Heart left ventricle (tissue), 16 donors: Measurements from ENCODE around the gene WDR77. TPM values are rescaled to one million over a fixed set of nuclear protein-coding genes. Genes with fewer than 3 reads are reported as not detected.

Source experiments
- ATAC-seq, 4 donors: fragments of 200-7000 bp; cut with Tn5 transposase; one replicate each; pipeline ENCODE4 v1.9.1; 2020 to 2022; ENCODE audit warnings: moderate library complexity in 4 of 4, mild to moderate bottlenecking in 3 of 4, moderate number of reproducible peaks in 1 of 4
- DNase-seq, 5 donors: peaks; one replicate each; pipeline ENCODE4 v3.0.0-alpha.2; 2020
- H3K27ac ChIP-seq, 12 donors: fragments of 200-600 bp; sonication (generic) in 4 of 12; one replicate each; pipeline versions ENCODE4 v1.5.0 to v1.8.0; 2016 to 2022; ENCODE audit warnings: mild to moderate bottlenecking in 2 of 12
- H3K27me3 ChIP-seq, 9 donors: fragments of 200-600 bp; sonication (generic) in 2 of 9; one replicate each; pipeline versions ENCODE4 v1.5.1 to v1.8.0; 2016 to 2022; ENCODE audit warnings: mild to moderate bottlenecking in 3 of 9
- H3K36me3 ChIP-seq, 9 donors: fragments of 200-600 bp; sonication (generic) in 2 of 9; one replicate each; pipeline versions ENCODE4 v1.5.0 to v1.8.0; 2018 to 2022; ENCODE audit warnings: mild to moderate bottlenecking in 2 of 9
- H3K4me1 ChIP-seq, 12 donors: fragments of 200-600 bp; sonication (generic) in 4 of 12; one replicate each; pipeline versions ENCODE4 v1.5.0 to v1.8.0; 2016 to 2022; ENCODE audit warnings: mild to moderate bottlenecking in 3 of 12
- H3K4me3 ChIP-seq, 12 donors: fragments of 200-600 bp; sonication (generic) in 4 of 12; one replicate each; pipeline versions ENCODE4 v1.5.0 to v1.8.0; 2017 to 2022; ENCODE audit warnings: mild to moderate bottlenecking in 9 of 12, moderate library complexity in 4 of 12
- H3K9me3 ChIP-seq, 12 donors: fragments of 200-600 bp; sonication (generic) in 4 of 12; one replicate each; pipeline versions ENCODE4 v1.5.0 to v1.8.0; 2016 to 2022; ENCODE audit warnings: mild to moderate bottlenecking in 1 of 12
- CTCF ChIP-seq, 12 donors: fragments of 200-600 bp; sonication (generic) in 4 of 12; IDR thresholded peaks; one replicate each; pipeline versions ENCODE4 v1.5.0 to v1.8.0; 2018 to 2022; ENCODE audit warnings: antibody characterized with exemption in 12 of 12, mild to moderate bottlenecking in 5 of 12
- POLR2A ChIP-seq, 2 donors: fragments of 450-650 bp; IDR thresholded peaks; one replicate each; pipeline ENCODE4 v1.6.1; 2017; ENCODE audit warnings: antibody characterized with exemption in 2 of 2, mild to moderate bottlenecking in 2 of 2, moderate library complexity in 2 of 2
- WGBS, 4 donors: extraction: QIAGEN DNeasy Blood & Tissue Kit in 2 of 4; methylation state at CpG; one replicate each; pipeline versions ENCODE4 v1.1.5 to v1.1.7; 2013 to 2018; 5-methylcytosine and 5-hydroxymethylcytosine counted together
- intact Hi-C, 10 donors: fragments of 100-400 bp; cut with DNase I; formaldehyde crosslinking; loops; one replicate each; pipeline versions ENCODE4 v1.11.1 to v1.14.2; 2022
- polyA plus RNA-seq, 2 donors: library from polyadenylated mRNA; stranded (reverse); fragments of 200-250 nt; gene quantifications; one replicate each; pipeline ENCODE4 v1.2.3, GENCODE V29; 2013
- total RNA-seq, 9 donors: library from RNA; depleted of rRNA in 2 of 9; stranded (reverse); fragments of >200 nt in 2 of 9; fragmentation: NEBNext Ultra II Directional in 3 of 9; extraction: Animal tissue kit (Norgen Biotek cat#: 25700) in 3 of 9; gene quantifications; one replicate each; pipeline versions ENCODE4 v1.1.0 to v1.2.4, GENCODE V29; 2016 to 2023
- donor health status: ischemic (EF 13 %, LVEDD 7.1; RV severe dilation, severe dysfunction).
- donor health status: healthy with polysubstance abuse.
- donor health status: DM: no; HTN: yes; CAD: no.
- donor health status: DM: no; HTN: no; CAD: no.
- donor health status: ischemic (EF 25% LVEDD 6.9; RV normal size, moderate dysfunction).
- donor health status: ischemic (EF 25% LVEDD 5.7; RV mildly dilated, moderate dysfunction).
- donor health status: healthy.
- donor health status: DM: yes; HTN: yes; CAD: no.
- donor health status: ischemic (EF 35%, LVEDD 5.7; RV mildly dilated, moderate dysfunction).
- donor health status: nonischemic (EF 11% LVEDD 7.7; RV severe dilation, severe dysfunction).
- donor health status: DM: yes; HTN: yes; CAD: no.
- donor health status: PGD.
- donor health status: ischemic (EF 29% LVEDD 5.4; RV normal size, mild dysfunction).
- donor health status: nonischemic (EF 23%, LVEDD 6.1; RV moderate dilation, normal function).

WDR77 gene
- total and polyA plus RNA-seq, 11 donors, result 25.6 to 64.3 (median 34.0) TPM

GRCh38 chr1:111491070-111491469, 42.0 kb upstream of the WDR77 start:
- no peak for DNase-seq
- Histone ChIP-seq H3K27ac (peak overlapping the region in 2 of 12 donors; percentile 43 to 92), H3K9me3 (peaks cover 0 to 4% (median 0%) of the 10 kb centered on the region in 12 donors), H3K4me3 (no peak overlapping the region), H3K27me3 (no peaks in the 10 kb centered on the region), H3K4me1 (peaks cover 0 to 52% (median 0%) of the 10 kb centered on the region in 12 donors), H3K36me3 (no peaks in the 10 kb centered on the region)
- TF ChIP-seq CTCF (IDR thresholded peaks at IDR 0.05), result no peak
- no peak for TF ChIP-seq POLR2A (IDR thresholded peaks at IDR 0.05)
- WGBS, 4 donors, result 81 to 91% (median 87%) methylated on average over 7 of the region's 7 CpGs
- ATAC-seq, result no peak
- intact Hi-C loops, result no loop called here

GRCh38 chr1:111490220-111490619, 41.2 kb upstream of the WDR77 start:
- no peak for ATAC-seq
- no peak for DNase-seq
- H3K4me1 ChIP-seq, result peaks cover 0 to 53% (median 0%) of the 10 kb centered on the region in 12 donors
- intact Hi-C loops, result no loop called here
- H3K9me3 ChIP-seq, result peaks cover 0 to 4% (median 0%) of the 10 kb centered on the region in 12 donors
- H3K36me3 ChIP-seq, result no peaks in the 10 kb centered on the region
- 93 to 94% (median 93%) methylated on average over 4 of the region's 4 CpGs for WGBS, 4 donors
- H3K27me3 ChIP-seq, result no peaks in the 10 kb centered on the region
- TF ChIP-seq POLR2A (IDR thresholded peaks at IDR 0.05), result no peak
- no peak for TF ChIP-seq CTCF (IDR thresholded peaks at IDR 0.05)
- H3K27ac ChIP-seq, result peak overlapping the region in 4 of 12 donors; percentile 12 to 92 (median 41)
- H3K4me3 ChIP-seq, result no peak overlapping the region

GRCh38 chr1:111489604-111490003, 40.5 kb upstream of the WDR77 start:
- Histone ChIP-seq H3K9me3 (peaks cover 0 to 2% (median 0%) of the 10 kb centered on the region in 12 donors), H3K36me3 (no peaks in the 10 kb centered on the region), H3K4me3 (peak overlapping the region in 1 of 12 donors; percentile 12), H3K4me1 (peaks cover 0 to 59% (median 0%) of the 10 kb centered on the region in 12 donors), H3K27me3 (no peaks in the 10 kb centered on the region), H3K27ac (peak overlapping the region in 4 of 12 donors; percentile 5 to 92 (median 26))
- 75 to 85% (median 82%) methylated on average over 4 of the region's 4 CpGs for WGBS, 4 donors
- TF ChIP-seq CTCF (IDR thresholded peaks at IDR 0.05) (no peak), POLR2A (IDR thresholded peaks at IDR 0.05) (no peak)
- intact Hi-C loops, result loop anchor here in 2 of 10 donors (10.0 kb wide), 2 partner anchors 875 to 885 kb away; no protein-coding TSS in a partner anchor
- peak; percentile 78 to 91 (median 85) for ATAC-seq
- no peak for DNase-seq

- Histone ChIP-seq H3K4me3 (peak overlapping the region in 1 of 12 donors; percentile 43), H3K4me1 (peaks cover 0 to 69% (median 0%) of the 10 kb centered on the region in 12 donors), H3K9me3 (no peaks in the 10 kb centered on the region), H3K27ac (peak overlapping the region in 2 of 12 donors; percentile 30 to 92), H3K36me3 (no peaks in the 10 kb centered on the region), H3K27me3 (no peaks in the 10 kb centered on the region)
- DNase-seq (no peak), ATAC-seq (no peak)
- intact Hi-C loops, result loop anchor here in 2 of 10 donors (10.0 kb wide), 2 partner anchors 876 to 886 kb away; no protein-coding TSS in a partner anchor
- TF ChIP-seq CTCF (IDR thresholded peaks at IDR 0.05), result no peak
- TF ChIP-seq POLR2A (IDR thresholded peaks at IDR 0.05), result no peak
- WGBS, 4 donors, result 95 to 98% (median 97%) methylated on average over 9 of the region's 9 CpGs
These were observed 39.6 kb upstream of the WDR77 start for GRCh38 chr1:111488669-111489068.
